ACHN (cell line): ENCODE results near the gene RAD18.

Experiments used
- DNase-seq: peaks from one replicate; pipeline ENCODE4 v3.0.0-alpha.2; 2015
- in situ Hi-C: cut with HindIII; loops from 2 replicates; pipeline ENCODE4 v1.10.0; 2017; ENCODE audit warnings: low sequenced_read_pairs, low pct_ligation_motif_present, low pct_unique_long_range_greater_than_20kb

RAD18 gene

GRCh38 chr3:8987226-8987625 is 24.0 kb upstream of the RAD18 start:
- no peak for DNase-seq
- in situ Hi-C loops: no loop called here

- no peak for DNase-seq
- in situ Hi-C loops: no loop called here
These were observed 23.5 kb upstream of the RAD18 start for GRCh38 chr3:8986741-8987140.

GRCh38 chr3:8985876-8986275 is 22.6 kb upstream of the RAD18 start:
- in situ Hi-C loops: no loop called here
- DNase-seq: no peak

- in situ Hi-C loops: no loop called here
- DNase-seq: no peak
These were observed 22.1 kb upstream of the RAD18 start for GRCh38 chr3:8985411-8985831.

- DNase-seq: no peak
- in situ Hi-C loops: no loop called here
These were observed 21.3 kb upstream of the RAD18 start for GRCh38 chr3:8984526-8984925.

- in situ Hi-C loops: no loop called here
- no peak for DNase-seq
These were observed 20.8 kb upstream of the RAD18 start for GRCh38 chr3:8984081-8984480.

GRCh38 chr3:8983591-8983990 is 20.3 kb upstream of the RAD18 start:
- no peak for DNase-seq
- in situ Hi-C loops: no loop called here

- in situ Hi-C loops: no loop called here
These were observed 19.8 kb upstream of the RAD18 start for GRCh38 chr3:8983026-8983425.

GRCh38 chr3:8982509-8982908 is 19.2 kb upstream of the RAD18 start:
- in situ Hi-C loops: no loop called here
- DNase-seq: no peak

More at GRCh38 chr3:8983026-8983425, 19.8 kb upstream of the RAD18 start:
- DNase-seq: no peak

GRCh38 chr3:8981700-8982099 is 18.4 kb upstream of the RAD18 start:
- in situ Hi-C loops: no loop called here
- no peak for DNase-seq

GRCh38 chr3:8981296-8981695 is 18.0 kb upstream of the RAD18 start:
- in situ Hi-C loops: no loop called here
- DNase-seq: no peak

- no peak for DNase-seq
- in situ Hi-C loops: no loop called here
These were observed 17.5 kb upstream of the RAD18 start for GRCh38 chr3:8980756-8981257.

GRCh38 chr3:8979262-8979661 is 16.0 kb upstream of the RAD18 start:
- DNase-seq: no peak
- in situ Hi-C loops: no loop called here

- in situ Hi-C loops: no loop called here
- no peak for DNase-seq
These were observed 15.3 kb upstream of the RAD18 start for GRCh38 chr3:8978551-8978950.

GRCh38 chr3:8976540-8977182 is 13.4 kb upstream of the RAD18 start:
- in situ Hi-C loops: no loop called here
- DNase-seq: no peak

- DNase-seq: no peak
- in situ Hi-C loops: no loop called here
These were observed 12.1 kb upstream of the RAD18 start for GRCh38 chr3:8975081-8976020.

- no peak for DNase-seq
- in situ Hi-C loops: no loop called here
These were observed 11.2 kb upstream of the RAD18 start for GRCh38 chr3:8974458-8974857.

- in situ Hi-C loops: no loop called here
- DNase-seq: no peak
These were observed 9.4 kb upstream of the RAD18 start for GRCh38 chr3:8972639-8973038.

- in situ Hi-C loops: no loop called here
- peak; percentile 49 for DNase-seq
These were observed 7.8 kb upstream of the RAD18 start for GRCh38 chr3:8970971-8971589.
